Glutamatergic neuron (in vitro differentiated cells): ENCODE results near the gene B4GALT7. TPM values are rescaled to one million over a fixed set of nuclear protein-coding genes. Genes with fewer than 3 reads are reported as not detected.

Experiments used
- DNase-seq: peaks from one replicate; pipeline ENCODE4 v3.0.0; 2022
- H3K27ac Mint-ChIP-seq: one replicate; pipeline ENCODE4 v1.8.0; 2020; ENCODE audit warnings: mild to moderate bottlenecking, mixed read lengths, inconsistent platforms; ENCODE audit not compliant: unreplicated experiment
- H3K27me3 Mint-ChIP-seq: one replicate; pipeline ENCODE4 v1.8.0; 2020; ENCODE audit warnings: mild to moderate bottlenecking, moderate library complexity, mixed read lengths, inconsistent platforms; ENCODE audit not compliant: unreplicated experiment
- H3K36me3 Mint-ChIP-seq: one replicate; pipeline ENCODE4 v1.8.0; 2020; ENCODE audit warnings: mild to moderate bottlenecking, mixed read lengths, inconsistent platforms; ENCODE audit not compliant: unreplicated experiment
- H3K4me1 Mint-ChIP-seq: one replicate; pipeline ENCODE4 v1.8.0; 2020; ENCODE audit warnings: mild to moderate bottlenecking, low read depth, mixed read lengths, inconsistent platforms; ENCODE audit not compliant: unreplicated experiment
- H3K4me3 Mint-ChIP-seq: one replicate; pipeline ENCODE4 v1.8.0; 2020; ENCODE audit warnings: mild to moderate bottlenecking, mixed read lengths, inconsistent platforms; ENCODE audit not compliant: unreplicated experiment
- H3K9me3 Mint-ChIP-seq: one replicate; pipeline ENCODE4 v1.8.0; 2020; ENCODE audit warnings: mild to moderate bottlenecking, moderate library complexity, mixed read lengths, inconsistent platforms; ENCODE audit not compliant: unreplicated experiment
- CTCF ChIP-seq: fragments of 200-600 bp; sonication (generic); IDR thresholded peaks from one replicate; pipeline ENCODE4 v1.5.0; 2021; ENCODE audit not compliant: partially characterized antibody, unreplicated experiment
- total RNA-seq: library from RNA; stranded (reverse); fragmentation: NEBNext Ultra II Directional; extraction: Animal tissue kit (Norgen Biotek cat#: 25700); gene quantifications from one replicate; pipeline ENCODE4 v1.2.1, GENCODE V29; 2021; ENCODE audit not compliant: unreplicated experiment

B4GALT7 gene
- total RNA-seq, 1 donor from 2014 or later = 29.3 TPM

- H3K4me3 Mint-ChIP-seq = no peak overlapping the region
- H3K9me3 Mint-ChIP-seq = peaks cover 6% of the 10 kb centered on the region
- H3K27me3 Mint-ChIP-seq = peaks cover 15% of the 10 kb centered on the region
- DNase-seq = no peak
- no peak overlapping the region for H3K27ac Mint-ChIP-seq
- TF ChIP-seq CTCF = no peak
- H3K4me1 Mint-ChIP-seq = peaks cover 6% of the 10 kb centered on the region
- no peaks in the 10 kb centered on the region for H3K36me3 Mint-ChIP-seq
Observed at GRCh38 chr5:177602458-177602830, 2.5 kb downstream of the B4GALT7 start.

- no peak for TF ChIP-seq CTCF
- Mint-ChIP-seq H3K36me3 (no peaks in the 10 kb centered on the region), H3K9me3 (peaks cover 6% of the 10 kb centered on the region), H3K27ac (no peak overlapping the region), H3K4me3 (no peak overlapping the region), H3K4me1 (peaks cover 9% of the 10 kb centered on the region), H3K27me3 (peaks cover 15% of the 10 kb centered on the region)
- DNase-seq = no peak
Observed at GRCh38 chr5:177603631-177604030, 3.7 kb downstream of the B4GALT7 start.

- peaks cover 6% of the 10 kb centered on the region for H3K9me3 Mint-ChIP-seq
- DNase-seq = no peak
- H3K4me1 Mint-ChIP-seq = peaks cover 9% of the 10 kb centered on the region
- H3K27me3 Mint-ChIP-seq = peaks cover 15% of the 10 kb centered on the region
- H3K36me3 Mint-ChIP-seq = no peaks in the 10 kb centered on the region
- no peak overlapping the region for H3K4me3 Mint-ChIP-seq
- TF ChIP-seq CTCF = no peak
- no peak overlapping the region for H3K27ac Mint-ChIP-seq
Observed at GRCh38 chr5:177604116-177604521, 4.2 kb downstream of the B4GALT7 start.

GRCh38 chr5:177604656-177605055 lies 4.7 kb downstream of the B4GALT7 start:
- H3K9me3 Mint-ChIP-seq = peaks cover 6% of the 10 kb centered on the region
- TF ChIP-seq CTCF = no peak
- DNase-seq = no peak
- H3K27me3 Mint-ChIP-seq = peaks cover 15% of the 10 kb centered on the region
- no peaks in the 10 kb centered on the region for H3K36me3 Mint-ChIP-seq
- peaks cover 9% of the 10 kb centered on the region for H3K4me1 Mint-ChIP-seq
- H3K4me3 Mint-ChIP-seq = no peak overlapping the region
- H3K27ac Mint-ChIP-seq = peak overlapping the region; percentile 64

GRCh38 chr5:177605078-177605477 lies 5.1 kb downstream of the B4GALT7 start:
- no peak overlapping the region for H3K4me3 Mint-ChIP-seq
- peaks cover 9% of the 10 kb centered on the region for H3K4me1 Mint-ChIP-seq
- TF ChIP-seq CTCF = no peak
- peak overlapping the region; percentile 64 for H3K27ac Mint-ChIP-seq
- peaks cover 15% of the 10 kb centered on the region for H3K27me3 Mint-ChIP-seq
- no peak for DNase-seq
- peaks cover 6% of the 10 kb centered on the region for H3K9me3 Mint-ChIP-seq
- H3K36me3 Mint-ChIP-seq = no peaks in the 10 kb centered on the region
